Right lobe of liver (tissue), 4 donors: Measurements from ENCODE around the gene TMEM60.

Source experiments
- CTCF ChIP-seq, 4 donors: fragments of 200-600 bp in 3 of 4; fragments of 450-650 bp in 1 of 4; IDR thresholded peaks; one replicate each; pipeline versions ENCODE4 v1.5.1 to v1.8.0; 2016 to 2022; ENCODE audit warnings: antibody characterized with exemption in 4 of 4, mild to moderate bottlenecking in 2 of 4
- POLR2A ChIP-seq: fragments of 450-650 bp; IDR thresholded peaks from one replicate; pipeline ENCODE4 v1.6.1; 2017; ENCODE audit warnings: antibody characterized with exemption, mild to moderate bottlenecking
- donor health status: DM: no; HTN: no; CAD: no.
- donor health status: DM: no; HTN: no; CAD: no.
- donor health status: DM: no; HTN: yes; CAD: no.

GRCh38 chr7:77796960-77797359 is 1.3 kb downstream of the TMEM60 start:
- TF ChIP-seq CTCF (IDR thresholded peaks at IDR 0.05): no peak
- TF ChIP-seq POLR2A: no peak
